ENCODE results near the gene MAD2L2. TPM values are rescaled to one million over a fixed set of nuclear protein-coding genes. Genes with fewer than 3 reads are reported as not detected.

MAD2L2 gene
- total RNA-seq, 1 experiment from 2014 or later, result 93.8 TPM

DNA sequence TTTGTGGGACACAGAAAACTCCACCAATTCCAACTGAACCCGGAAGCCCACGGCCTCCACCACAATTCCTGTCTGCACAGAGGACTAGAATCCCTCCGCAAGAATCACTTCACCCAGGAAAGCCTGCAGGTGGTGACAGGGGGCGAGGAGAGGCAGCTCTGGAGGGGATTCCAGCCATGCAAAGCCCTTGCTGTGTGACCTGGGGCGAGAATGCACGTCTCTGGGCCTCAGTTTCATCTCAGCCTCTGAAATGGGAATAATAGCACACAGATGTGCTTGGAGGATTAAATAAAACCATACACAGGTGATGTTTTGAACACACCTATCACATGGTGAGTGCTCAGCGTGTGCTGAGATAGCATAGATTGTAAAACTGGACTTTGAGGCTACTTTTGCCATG lies 40.8 kb downstream of the MAD2L2 start:
- H2AFZ ChIP-seq (ENCODE audit: low read depth, low read length, poor library complexity, severe bottlenecking), result no peak overlapping the region
- DNase-seq (ENCODE audit: low read depth, low spot score) (no peak), ATAC-seq (no peak)
- H3K4me1 ChIP-seq (ENCODE audit: control insufficient read depth in 1 of 2, insufficient read depth in 2 of 2, low read length in 2 of 2), result no peaks in the 10 kb centered on the region
- H4K20me1 ChIP-seq (ENCODE audit: insufficient read depth), result no peaks in the 10 kb centered on the region
- no TSS peak for BruUV-seq (replicated peaks)
- H3K9me2 ChIP-seq (ENCODE audit: insufficient read depth), result no peaks in the 10 kb centered on the region
- TF ChIP-seq POLR2A (IDR thresholded peaks at IDR 0.05; ENCODE audit: borderline replicate concordance, extremely low read depth, insufficient read depth, insufficient read length), result no peak
- TF ChIP-seq EZH2 (IDR thresholded peaks at IDR 0.05), result no peak
- TF ChIP-seq FOSL1 (IDR thresholded peaks at IDR 0.05; ENCODE audit: low read depth), result no peak
- TF ChIP-seq JUND (IDR thresholded peaks at IDR 0.05), result no peak
- TF ChIP-seq CEBPB (IDR thresholded peaks at IDR 0.05; ENCODE audit: low read depth), result no peak
- no peak for TF ChIP-seq SP1 (IDR thresholded peaks at IDR 0.05; ENCODE audit: low read depth)
- TF ChIP-seq TCF7L2 (IDR thresholded peaks at IDR 0.05; ENCODE audit: borderline replicate concordance, extremely low read depth, insufficient read depth, insufficient read length), result no peak
- no peak for TF ChIP-seq CBX3 (IDR thresholded peaks at IDR 0.05; ENCODE audit: low read depth)
- TF ChIP-seq, protein P1, sequence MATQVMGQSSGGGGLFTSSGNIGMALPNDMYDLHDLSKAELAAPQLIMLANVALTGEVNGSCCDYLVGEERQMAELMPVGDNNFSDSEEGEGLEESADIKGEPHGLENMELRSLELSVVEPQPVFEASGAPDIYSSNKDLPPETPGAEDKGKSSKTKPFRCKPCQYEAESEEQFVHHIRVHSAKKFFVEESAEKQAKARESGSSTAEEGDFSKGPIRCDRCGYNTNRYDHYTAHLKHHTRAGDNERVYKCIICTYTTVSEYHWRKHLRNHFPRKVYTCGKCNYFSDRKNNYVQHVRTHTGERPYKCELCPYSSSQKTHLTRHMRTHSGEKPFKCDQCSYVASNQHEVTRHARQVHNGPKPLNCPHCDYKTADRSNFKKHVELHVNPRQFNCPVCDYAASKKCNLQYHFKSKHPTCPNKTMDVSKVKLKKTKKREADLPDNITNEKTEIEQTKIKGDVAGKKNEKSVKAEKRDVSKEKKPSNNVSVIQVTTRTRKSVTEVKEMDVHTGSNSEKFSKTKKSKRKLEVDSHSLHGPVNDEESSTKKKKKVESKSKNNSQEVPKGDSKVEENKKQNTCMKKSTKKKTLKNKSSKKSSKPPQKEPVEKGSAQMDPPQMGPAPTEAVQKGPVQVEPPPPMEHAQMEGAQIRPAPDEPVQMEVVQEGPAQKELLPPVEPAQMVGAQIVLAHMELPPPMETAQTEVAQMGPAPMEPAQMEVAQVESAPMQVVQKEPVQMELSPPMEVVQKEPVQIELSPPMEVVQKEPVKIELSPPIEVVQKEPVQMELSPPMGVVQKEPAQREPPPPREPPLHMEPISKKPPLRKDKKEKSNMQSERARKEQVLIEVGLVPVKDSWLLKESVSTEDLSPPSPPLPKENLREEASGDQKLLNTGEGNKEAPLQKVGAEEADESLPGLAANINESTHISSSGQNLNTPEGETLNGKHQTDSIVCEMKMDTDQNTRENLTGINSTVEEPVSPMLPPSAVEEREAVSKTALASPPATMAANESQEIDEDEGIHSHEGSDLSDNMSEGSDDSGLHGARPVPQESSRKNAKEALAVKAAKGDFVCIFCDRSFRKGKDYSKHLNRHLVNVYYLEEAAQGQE (IDR thresholded peaks at IDR 0.05; ENCODE audit: low read depth), result no peak
- no peak for TF ChIP-seq EZH2phosphoT487 (IDR thresholded peaks at IDR 0.05; ENCODE audit: borderline replicate concordance)
- no peak for TF ChIP-seq POLR2AphosphoS5 (IDR thresholded peaks at IDR 0.05; ENCODE audit: low read depth, low read length)
- peaks cover 20% of the 10 kb centered on the region for H3K27me3 ChIP-seq (ENCODE audit: insufficient read depth, low read length)
- no peaks in the 10 kb centered on the region for H3K9me3 ChIP-seq (ENCODE audit: control insufficient read depth in 1 of 2, insufficient read depth in 1 of 2, low read depth in 1 of 2, low read length in 2 of 2)
- H3K4me2 ChIP-seq (ENCODE audit: low read length), result no peak overlapping the region
- no peaks in the 10 kb centered on the region for H3K36me3 ChIP-seq (ENCODE audit: control insufficient read depth in 1 of 2, insufficient read depth in 2 of 2, low read length in 2 of 2)
- POLR2A ChIA-PET, result no interaction called here
- no peak overlapping the region for H3K9ac ChIP-seq (ENCODE audit: low read length)
- H3K79me2 ChIP-seq (ENCODE audit: insufficient read depth, low read length), result no peaks in the 10 kb centered on the region
- RAD21 ChIA-PET (ENCODE audit: low non-redundant PET in 1 of 2, low total read pairs in 2 of 2, uncharacterized antibody in 2 of 2, unreplicated experiment in 2 of 2), result interaction anchor here in 1 of 2 experiments (0.7 kb wide), 1 partner anchor 253 kb away, joined by 3 read pairs; no protein-coding TSS in a partner anchor
- H3K4me3 ChIP-seq (replicated peaks in 1 of 2; ENCODE audit: low read depth in 1 of 2, low read length in 2 of 2), result no peak overlapping the region
- CTCF ChIA-PET, result no interaction called here
- intact Hi-C loops (cut with micrococcal nuclease), result no loop called here
- H3K27ac ChIP-seq (ENCODE audit: low read depth, low read length), result no peak overlapping the region

Measured in HCT116 (cell line).